GM20000 (cell line): ENCODE measurements around the gene NADSYN1.

ENCODE experiments used
- DNase-seq: peaks from one replicate; pipeline ENCODE4 v3.0.0; 2012; ENCODE audit warnings: low spot score
- CTCF ChIP-seq: IDR thresholded peaks from 2 replicates; pipeline ENCODE4 v1.5.1; 2012; ENCODE audit warnings: mild to moderate bottlenecking, control low read depth; ENCODE audit errors: extremely low read depth, missing control alignments

Gene NADSYN1

DNA sequence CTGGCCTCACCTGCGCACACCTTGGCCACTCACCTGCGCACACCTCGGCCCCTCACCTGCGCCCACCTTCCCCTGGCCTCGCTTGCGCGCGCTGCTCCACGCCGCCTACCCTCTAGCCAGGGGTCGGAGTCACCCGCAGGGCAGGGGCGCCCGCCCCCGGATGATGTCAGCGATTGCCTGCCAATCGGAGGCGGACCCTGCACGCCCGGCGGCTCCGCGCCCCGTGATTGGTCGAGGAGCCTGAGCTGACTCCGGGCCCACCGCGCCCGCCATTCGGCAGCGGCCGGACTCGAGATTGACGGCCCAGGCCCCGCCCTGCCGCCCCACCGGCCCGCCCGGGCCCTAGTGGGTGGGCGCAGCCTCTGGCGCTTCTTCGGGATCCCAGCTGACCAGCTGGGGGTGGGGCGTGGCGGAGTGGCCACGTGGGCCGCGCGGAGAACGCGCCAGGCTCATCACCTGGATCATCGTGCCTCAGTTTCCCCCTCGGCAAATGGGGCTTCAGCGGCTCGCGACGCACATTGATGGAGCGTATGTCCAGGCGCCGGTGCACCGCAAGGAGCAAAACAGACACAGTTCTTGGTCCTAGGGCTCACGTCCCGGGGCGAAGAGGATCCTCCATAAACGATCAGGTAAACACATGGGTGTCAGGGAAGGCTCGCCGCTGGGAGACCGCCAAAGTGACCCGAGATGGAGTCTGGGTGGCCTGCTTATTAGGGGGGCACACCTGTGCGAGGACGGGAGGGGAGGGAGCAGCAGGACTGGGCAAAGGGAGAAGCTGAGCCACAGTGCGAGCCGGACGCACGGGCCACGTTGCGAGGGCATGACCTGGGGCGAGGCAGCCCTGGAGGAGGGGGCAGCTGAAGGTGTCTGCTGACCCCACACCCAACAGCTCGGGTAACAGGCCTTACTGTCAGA lies 4.5 kb upstream of the NADSYN1 start, which contains the start of gene DHCR7:
DHCR7 (minus strand) TSS at position 137 of the 915 bp plus-strand sequence. CDS start 3,441 bp downstream, outside the sequence.
- peak; percentile 99 for DNase-seq
- TF ChIP-seq CTCF, result no peak

DNA sequence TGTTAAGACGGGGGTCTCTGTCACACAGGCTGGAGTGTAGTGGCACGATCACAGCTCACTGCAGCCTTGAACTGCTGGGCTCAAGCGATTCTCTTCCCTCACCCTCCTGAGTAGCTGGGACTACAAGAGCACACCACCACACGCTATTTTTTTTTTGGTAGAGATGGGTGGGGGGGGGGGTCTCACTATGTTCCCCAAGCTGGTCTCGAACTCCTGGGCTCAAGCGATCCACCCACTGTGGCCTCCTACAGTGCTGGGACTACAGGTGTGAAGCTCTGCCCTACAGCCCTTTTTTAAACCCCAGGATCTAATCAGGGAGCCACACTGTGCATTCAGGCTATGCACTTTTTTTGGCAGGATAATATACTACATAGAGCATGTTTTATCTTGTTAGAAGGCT lies 3.4 kb upstream of the NADSYN1 start:
- TF ChIP-seq CTCF, result no peak
- no peak for DNase-seq

DNA sequence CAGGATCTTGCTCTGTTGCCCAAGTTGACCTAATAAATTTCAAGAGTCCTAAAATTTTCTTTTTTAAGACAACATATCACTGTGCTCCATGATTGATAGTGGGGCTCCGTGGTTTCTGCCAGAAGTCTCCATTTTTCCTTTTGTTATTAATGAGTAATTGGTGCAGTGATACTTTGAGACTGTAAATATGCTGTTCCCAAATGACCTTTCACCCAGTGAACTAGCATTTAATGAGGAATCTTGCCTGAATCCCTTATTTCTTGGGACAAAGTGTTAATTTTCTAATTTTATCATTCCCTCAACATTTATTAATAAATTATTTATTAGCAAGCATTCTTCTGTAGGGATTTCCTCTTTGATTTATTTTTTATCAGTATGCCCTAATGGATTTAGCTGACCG lies 2.5 kb upstream of the NADSYN1 start:
- no peak for TF ChIP-seq CTCF
- DNase-seq, result no peak

GRCh38 chr11:71450939-71451338 lies 2.1 kb upstream of the NADSYN1 start:
- no peak for DNase-seq

GRCh38 chr11:71451596-71452198 lies 1.3 kb upstream of the NADSYN1 start:
- DNase-seq, result no peak
- no peak for TF ChIP-seq CTCF

More at GRCh38 chr11:71450939-71451338, 2.1 kb upstream of the NADSYN1 start:
- TF ChIP-seq CTCF, result no peak

DNA sequence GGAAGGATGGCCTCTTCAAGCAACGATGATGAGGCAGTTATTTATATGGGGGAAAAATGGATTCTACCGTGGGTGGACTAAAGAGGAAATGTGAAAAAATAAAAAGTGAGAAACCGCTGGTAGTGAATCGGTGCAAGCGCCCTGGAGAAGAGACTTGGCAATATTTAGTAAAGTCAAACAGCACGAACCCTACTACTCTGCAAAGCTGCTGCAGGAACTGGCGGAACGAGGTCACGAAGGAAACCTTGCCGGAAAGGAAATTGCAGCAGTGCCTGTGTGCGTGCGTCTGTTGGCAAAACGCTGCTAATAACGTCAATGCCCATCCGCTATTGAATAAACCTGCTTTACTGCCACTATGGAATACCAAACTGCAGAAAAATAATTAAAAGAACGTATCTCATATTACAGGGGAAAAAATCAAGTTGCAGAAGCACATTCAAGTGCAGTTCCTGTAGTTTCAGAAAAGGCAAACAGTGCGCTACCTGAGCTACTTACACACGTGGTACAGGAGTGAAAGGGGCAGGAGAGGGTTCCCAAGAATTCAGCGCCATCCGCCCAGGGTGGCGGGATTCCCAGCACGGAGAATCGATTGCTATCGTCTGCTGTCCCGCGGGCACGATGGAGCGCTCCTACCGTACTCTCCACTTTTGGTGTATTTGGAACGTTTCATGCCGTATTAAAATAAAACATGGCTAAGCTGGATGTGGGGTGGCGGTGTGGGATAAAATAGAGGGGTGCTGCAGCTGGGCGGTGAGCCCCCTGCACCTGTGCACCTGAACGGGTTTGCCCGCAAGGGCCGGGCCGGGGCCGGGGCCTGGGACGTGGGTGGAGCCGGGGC lies 585 bp upstream of the NADSYN1 start:
- DNase-seq, result no peak
- TF ChIP-seq CTCF, result no peak

- DNase-seq, result no peak
- TF ChIP-seq CTCF, result no peak
Measured at GRCh38 chr11:71453918-71454304, 908 bp downstream of the NADSYN1 start.
